ENCODE measurements around the gene ACKR3.

ACKR3 gene

DNA sequence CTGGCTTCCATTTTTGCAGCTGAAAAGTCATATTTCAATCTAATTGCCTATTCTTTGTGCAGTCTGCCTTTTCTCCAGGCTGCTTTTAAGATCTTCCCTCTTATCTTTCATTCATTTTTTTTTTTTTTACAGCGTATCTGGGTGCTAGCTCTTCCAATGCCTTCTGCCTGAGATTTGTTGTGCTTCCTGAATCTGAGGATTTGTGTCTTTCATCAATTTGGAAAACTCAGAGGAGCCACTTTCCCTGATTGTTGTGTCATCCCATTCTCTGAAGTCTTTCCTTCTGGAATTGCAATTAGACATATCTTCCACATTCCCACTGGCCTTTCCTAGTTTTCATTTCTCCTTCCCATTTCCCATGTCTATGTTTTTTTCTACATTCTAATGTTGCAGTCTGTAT, 21.9 kb upstream of the ACKR3 start:
- in situ Hi-C loops (cut with MboI; ENCODE audit: low pct_unique_long_range_greater_than_20kb, low sequenced_read_pairs) = no loop called here
- no peak for DNase-seq

DNA sequence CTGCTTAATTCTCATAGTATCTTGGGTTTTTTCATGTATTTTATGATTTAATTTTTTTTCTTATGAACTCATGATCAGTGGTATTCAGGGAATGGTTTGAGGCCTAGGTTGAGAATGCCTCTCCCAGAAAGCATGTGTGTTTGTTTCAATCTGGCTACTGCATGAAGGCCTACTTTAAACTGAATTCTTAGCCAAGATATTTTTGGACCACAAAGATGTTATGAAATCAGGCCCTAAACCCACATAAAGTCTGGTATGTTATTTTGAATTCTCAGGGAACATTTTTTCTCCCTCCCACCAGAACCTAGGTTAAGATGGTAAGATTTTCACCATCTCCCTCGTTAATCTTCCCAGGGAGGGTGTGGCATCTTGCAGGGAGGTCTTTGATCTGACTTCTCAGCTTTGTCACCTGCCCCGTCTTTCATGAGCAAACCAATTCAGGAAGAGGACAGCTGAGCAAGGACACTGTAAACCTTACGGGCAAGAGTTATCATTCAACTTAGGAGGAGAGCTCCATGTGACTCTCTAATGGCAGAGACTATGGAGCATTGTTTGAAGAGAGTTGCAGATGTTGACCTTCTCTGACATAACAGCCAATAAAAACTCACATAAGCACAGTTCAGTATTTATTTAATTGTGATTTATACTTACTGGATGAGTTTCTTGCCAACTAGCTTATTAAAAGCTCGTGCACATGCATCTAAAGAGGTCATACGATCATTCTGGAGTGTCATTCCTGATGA, 21.3 kb upstream of the ACKR3 start:
- no peak for DNase-seq
- in situ Hi-C loops (cut with MboI; ENCODE audit: low pct_unique_long_range_greater_than_20kb, low sequenced_read_pairs) = no loop called here

DNA sequence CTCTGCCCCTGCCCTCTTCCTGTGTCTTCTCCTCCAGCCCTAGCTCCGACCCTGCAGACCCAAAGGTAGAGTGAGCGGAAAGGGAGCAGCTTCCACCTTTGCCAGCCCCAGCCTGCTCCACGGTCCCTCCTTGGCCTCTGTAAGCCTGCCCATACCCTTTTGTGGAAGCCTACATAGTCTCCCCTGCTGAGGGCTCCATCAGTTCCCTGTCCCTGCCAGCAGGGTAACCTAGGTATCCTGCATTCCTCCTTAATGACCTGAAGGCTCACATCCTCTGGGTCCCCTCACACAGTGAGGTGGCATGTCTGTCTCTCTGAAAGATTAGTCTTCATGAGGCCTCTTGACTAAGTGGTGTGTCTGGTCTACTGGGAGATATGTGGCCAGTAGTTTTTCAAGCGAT, 20.5 kb upstream of the ACKR3 start:
- in situ Hi-C loops (cut with MboI; ENCODE audit: low pct_unique_long_range_greater_than_20kb, low sequenced_read_pairs) = no loop called here

DNA sequence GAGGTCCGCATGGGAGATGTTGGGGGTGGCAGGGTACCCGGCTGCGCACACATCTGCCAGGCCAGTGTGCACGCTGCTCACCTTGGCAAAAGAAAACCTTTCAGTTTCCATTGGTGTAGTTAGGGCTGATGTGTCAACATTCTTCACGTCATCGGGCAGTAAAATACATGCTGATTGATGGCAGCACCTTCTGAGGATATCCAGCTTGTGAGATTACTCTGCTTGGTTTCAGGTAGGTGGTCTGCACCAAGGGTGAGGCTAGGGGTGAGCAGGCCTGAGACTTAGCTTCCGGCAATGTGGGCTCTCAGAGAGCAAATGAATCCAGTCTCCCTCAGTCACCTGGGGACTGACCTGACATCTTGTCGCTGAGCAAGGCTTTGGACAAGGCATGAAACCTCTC, 19.3 kb upstream of the ACKR3 start:
- in situ Hi-C loops (cut with MboI; ENCODE audit: low pct_unique_long_range_greater_than_20kb, low sequenced_read_pairs) = no loop called here
- DNase-seq = no peak

More for the DNA sequence above, 20.5 kb upstream of the ACKR3 start:
- no peak for DNase-seq

DNA sequence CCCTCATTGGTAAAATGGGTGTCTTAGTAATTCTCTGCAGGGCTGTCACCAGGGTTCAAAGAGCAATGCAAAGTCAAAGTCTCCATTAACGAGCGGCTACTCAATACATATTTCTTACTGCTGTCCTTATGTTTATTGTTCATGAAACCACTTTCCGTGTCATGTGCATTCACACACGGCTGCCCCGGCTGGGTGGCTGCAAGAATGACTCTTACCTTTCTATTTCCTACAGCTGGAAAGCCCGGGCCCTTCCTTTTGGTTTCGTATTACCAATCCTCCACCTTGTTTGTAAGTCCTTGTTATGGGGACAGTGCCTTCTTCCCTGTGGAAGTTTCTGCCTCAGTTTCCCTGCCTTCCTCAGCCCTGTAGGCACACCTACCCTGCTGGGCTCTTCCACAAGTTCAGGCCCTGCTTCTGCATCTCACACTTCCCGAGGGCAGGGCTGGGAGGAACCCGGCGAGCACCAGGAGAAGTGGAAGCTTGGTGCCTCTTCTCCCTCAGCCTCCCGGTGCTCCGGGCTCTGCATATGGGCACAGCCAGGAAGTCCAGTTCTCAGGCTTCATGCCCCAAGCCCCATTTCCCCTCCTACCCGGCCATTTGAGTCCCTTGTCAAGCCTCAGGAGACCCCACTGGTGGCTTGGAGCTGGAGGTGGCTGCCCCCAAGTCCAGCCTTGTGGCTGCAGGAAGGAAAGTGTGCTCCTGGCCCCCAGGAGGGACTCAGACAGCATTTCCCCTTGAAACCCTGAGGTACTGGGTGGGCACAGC, 18.7 kb upstream of the ACKR3 start:
- DNase-seq = no peak
- in situ Hi-C loops (cut with MboI; ENCODE audit: low pct_unique_long_range_greater_than_20kb, low sequenced_read_pairs) = no loop called here

DNA sequence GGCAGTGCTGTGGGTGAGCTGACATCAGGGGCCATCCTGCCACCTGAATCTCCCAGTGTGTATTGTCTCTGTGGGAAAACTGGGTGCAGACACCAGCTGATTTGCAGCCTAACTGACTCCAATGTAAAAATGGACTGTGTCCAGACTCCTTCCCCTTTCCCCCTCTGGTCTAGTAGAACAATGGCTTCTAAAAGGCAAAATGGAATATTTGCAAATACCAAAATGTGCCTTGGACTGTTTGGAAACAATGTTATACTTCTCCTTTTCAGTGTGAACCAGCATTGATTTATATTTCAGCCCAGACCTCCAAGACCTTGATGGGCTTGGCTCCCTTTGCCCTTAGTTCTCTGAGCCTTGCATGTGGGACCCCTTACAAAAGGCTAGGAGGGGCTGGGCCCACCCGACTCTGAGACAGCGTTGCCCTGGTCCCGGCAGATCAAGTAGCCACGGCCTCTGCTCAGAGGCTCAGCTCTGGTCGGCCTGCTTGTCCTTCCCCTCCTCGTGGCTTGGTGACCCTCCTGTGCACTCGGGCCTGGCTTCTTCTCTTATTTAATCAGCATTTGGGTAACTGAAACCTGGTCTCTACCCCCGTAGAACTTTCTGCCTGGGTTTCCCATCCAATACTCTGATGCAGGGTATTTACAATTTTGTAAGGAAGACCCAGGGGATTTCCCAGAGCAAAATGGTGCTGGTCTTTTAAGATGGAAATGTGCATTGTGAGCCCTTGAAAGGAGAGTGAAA, 18.0 kb upstream of the ACKR3 start:
- no peak for DNase-seq
- in situ Hi-C loops (cut with MboI; ENCODE audit: low pct_unique_long_range_greater_than_20kb, low sequenced_read_pairs) = no loop called here

DNA sequence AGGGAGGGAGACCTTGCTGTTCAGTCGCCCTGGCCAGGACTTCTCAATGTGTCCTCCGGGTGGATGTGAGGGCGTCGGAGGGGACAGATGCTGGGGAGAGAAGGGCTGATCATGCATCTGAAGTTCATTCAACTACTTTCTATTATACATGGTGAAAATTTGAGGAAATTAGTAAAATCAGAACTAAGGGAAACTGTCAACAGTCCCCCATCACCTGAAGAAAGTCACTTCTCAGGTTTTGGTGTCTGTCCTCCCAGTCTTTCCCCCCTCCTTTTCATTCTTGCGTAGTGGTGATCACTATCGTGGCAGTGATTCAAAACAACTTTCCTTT, 17.4 kb upstream of the ACKR3 start:
- no peak for DNase-seq
- in situ Hi-C loops (cut with MboI; ENCODE audit: low pct_unique_long_range_greater_than_20kb, low sequenced_read_pairs) = no loop called here

DNA sequence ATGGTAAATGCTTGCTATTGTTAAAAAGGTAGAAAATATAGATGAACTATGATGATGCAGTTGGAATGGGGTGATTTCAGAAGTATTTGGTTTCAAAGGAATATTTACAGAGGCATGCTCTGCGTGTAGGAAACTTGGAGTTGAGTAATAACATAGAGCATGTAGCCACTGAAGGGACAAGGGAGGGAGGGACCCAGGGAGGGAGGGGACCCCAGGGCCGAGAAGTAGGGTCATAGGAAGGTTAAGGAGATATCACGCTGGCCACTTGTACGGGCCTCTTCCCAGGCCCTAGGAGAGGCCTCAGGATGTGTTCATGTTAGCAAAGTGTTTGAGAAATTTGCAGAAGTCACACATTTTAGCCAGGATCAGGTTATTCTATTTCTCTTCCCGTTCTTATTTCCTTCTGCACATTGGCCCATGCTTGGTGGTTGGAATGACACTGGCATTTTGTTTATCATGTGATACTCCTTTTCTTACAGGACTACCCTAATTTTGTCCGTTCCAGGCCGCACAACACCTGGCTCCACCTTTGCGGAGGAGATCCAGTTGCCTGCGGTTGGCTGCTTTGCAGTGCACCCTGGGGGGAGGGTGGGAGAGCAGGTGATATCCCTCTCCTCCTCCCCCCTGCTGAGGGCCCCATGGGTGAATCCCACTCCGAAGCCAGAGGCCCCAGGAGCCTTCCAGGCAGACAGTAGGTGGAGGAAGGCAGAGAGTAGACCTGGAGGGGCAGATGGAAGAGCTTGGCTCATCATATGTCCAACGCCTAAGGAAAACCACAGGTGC, 16.9 kb upstream of the ACKR3 start:
- in situ Hi-C loops (cut with MboI; ENCODE audit: low pct_unique_long_range_greater_than_20kb, low sequenced_read_pairs) = no loop called here

DNA sequence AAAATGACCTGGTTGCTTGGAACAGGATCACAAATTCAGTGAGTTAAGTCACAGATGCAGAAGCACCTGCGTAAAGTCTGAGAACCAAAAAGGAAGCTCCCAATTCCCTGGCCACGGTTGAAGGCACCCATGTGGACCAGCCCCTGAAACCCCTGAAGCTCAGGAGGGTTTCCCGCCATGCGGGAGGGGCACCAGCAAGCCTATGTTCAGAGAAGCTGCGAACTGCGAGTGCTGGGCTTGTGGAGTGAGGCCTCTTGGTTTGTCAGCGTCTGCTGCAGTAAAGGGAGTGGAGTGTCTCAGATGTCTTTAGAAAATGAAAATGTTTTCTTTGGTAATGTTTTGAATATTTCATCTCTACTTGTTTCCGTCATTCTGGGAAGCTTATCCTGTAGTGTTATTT, 16.1 kb upstream of the ACKR3 start:
- DNase-seq = no peak
- in situ Hi-C loops (cut with MboI; ENCODE audit: low pct_unique_long_range_greater_than_20kb, low sequenced_read_pairs) = no loop called here

More for the DNA sequence above, 16.9 kb upstream of the ACKR3 start:
- no peak for DNase-seq

DNA sequence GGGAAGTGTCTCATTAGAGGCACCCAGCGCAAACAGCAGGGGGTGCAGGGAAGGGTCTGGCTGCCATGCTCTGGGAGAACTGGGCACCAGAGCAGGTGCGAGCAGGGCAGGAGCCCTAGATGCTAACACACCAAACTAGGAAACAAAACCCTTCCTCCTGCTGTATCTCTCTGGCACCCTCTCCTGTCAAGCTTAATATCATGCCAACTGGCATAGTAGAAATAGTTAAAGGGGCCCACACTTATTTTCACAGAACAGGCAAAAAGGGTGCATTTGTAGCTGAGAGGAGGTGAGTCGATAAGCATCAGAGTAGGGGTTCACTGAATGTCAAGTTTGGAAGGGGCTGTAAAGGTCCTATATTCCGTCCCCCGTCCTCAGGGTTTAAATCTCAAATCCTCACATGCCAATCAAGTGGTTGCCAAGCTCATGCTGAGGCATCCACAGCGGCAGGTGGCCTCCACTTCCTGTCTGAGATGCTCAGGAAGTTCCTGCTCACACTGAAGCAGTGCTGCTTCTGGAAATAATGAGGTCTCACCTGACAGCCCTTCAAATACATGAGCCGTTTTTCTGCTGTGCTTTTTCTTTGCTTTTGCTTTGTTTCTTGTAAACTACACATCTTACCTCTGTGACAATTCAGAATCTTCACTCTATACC, 14.9 kb upstream of the ACKR3 start:
- in situ Hi-C loops (cut with MboI; ENCODE audit: low pct_unique_long_range_greater_than_20kb, low sequenced_read_pairs) = no loop called here
- no peak for DNase-seq

DNA sequence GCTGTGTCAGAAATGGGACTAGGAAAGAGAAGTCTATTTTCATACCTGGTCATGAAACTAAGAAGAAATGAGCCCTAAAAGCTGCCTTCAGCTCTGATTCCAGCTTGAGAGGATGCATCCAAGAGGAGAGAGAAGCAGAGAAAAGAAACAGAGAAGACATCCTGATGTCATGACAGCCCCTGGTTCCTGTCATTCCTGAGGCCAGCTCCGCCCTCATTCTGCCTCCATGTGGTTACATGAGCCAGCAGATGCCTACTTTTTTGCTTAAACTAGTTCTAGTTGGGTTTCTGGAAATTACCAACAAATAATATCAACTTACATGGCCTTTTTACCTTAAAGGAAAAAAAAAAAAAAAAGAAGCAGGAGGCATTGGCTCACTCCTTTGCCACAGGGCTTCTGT, 14.1 kb upstream of the ACKR3 start:
- in situ Hi-C loops (cut with MboI; ENCODE audit: low pct_unique_long_range_greater_than_20kb, low sequenced_read_pairs) = no loop called here
- no peak for DNase-seq

DNA sequence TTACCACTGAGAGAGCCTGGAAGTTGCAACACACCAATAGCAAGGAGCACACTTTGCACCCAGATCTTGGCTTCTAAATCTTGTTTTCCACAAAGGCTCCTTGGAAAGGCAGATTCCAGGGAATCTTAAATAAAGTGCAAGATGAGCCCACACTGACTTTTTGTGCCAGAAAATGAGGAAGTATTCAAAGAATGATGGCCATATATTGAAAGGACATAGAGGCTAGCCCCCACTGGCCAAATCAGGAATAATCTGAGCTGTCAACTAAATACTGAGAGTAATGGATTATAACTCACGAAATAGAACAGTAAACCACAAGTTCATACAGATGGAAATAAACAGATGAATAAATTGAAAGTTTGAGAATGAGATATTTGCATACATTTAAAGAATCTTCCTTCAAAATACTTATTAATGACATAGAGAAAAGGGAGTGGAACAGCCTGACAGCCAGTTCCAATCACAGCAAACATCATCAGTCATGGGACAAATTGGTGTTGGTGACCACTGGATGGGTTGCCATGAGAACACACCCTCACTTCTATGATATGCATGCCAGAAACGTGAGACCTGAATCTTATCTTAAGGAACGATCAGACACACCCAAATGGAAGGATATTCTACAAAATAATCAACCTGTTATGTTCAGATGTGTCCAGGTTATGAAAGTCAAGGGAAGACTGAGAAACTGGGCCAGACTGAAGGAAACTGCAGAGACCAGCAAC, 12.2 kb upstream of the ACKR3 start:
- no peak for DNase-seq
- in situ Hi-C loops (cut with MboI; ENCODE audit: low pct_unique_long_range_greater_than_20kb, low sequenced_read_pairs) = no loop called here

DNA sequence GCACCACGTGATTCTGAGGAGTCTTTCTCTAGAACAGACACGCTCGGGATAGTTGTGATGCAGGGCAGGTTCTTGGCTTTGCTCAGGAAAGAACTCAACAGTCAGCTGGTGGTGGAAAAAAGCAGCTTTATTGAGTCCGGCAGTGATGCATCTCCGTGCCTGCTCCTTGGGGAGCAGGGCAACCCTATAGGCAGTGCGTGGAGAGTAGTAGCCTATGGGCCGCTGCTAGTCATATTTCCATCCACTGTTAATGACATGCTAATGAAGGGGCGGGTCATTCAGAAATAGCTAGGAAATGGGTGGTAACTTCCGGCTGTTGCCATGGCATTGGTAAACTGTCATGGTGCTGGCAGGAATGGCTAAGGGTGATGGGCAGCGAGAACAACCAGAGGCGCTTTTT, 11.6 kb upstream of the ACKR3 start:
- in situ Hi-C loops (cut with MboI; ENCODE audit: low pct_unique_long_range_greater_than_20kb, low sequenced_read_pairs) = no loop called here
- no peak for DNase-seq

DNA sequence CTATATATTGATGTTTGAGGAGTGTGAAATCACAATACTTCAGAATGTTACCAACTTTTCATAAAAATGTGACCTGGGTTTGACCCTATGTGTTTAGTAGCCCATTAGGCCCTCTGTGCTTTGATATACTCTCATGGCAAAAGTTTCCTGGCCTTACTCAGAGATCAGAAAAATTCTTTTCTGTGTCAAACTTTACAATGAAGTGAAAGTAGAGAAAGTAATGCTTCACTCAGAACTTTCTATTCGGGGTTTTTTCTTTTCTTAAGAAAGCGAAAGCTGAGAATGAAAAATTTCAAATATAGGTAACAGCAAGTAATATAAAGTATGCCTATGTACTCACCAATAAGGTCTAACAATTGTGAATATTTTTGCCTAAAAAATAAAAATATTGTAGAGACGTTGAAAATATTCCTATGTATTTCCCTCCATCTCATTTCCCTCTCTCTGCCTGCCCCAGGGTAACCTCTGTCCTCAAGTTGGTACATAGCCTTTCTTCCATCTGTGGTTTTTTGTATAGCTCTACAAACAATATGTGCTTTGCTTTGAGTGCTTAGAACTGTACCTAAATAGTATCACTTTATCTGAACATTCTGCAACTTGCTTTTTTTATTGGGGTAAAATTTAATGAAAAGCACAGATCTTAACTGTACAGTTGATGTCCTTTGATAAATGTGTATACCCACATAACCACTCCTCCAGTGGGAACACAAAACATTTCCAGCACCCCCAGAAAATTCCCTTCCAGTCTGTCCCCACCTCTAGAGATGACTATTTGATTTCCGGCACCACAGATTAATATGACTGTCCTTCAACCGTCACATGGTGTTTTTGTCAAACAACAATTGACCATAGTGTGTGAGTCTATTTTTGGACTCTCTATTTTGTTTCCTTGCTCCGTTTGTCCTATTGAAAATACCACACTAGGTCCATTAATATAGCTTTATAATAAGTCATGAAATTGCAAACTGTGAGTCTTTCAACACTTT, 10.3 kb upstream of the ACKR3 start:
- in situ Hi-C loops (cut with MboI; ENCODE audit: low pct_unique_long_range_greater_than_20kb, low sequenced_read_pairs) = no loop called here
- no peak for DNase-seq

DNA sequence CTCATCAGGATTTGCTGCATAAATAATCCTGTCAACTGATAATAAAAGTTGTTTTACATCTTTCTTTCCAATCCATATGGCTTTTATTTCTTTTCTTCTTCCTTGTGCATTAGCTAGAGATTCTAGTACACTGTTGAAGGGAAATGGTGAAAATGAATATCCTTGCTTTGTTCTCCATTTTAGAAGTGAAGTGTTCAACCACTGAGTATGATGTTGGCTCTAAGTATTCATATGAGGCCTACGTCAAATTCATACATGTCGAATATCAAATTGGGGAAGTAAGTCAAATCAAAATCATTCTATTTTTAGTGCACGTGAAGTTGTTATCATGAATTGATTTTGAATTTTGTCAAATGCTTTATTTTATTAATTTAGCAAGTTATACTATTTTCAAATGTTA, 7.8 kb upstream of the ACKR3 start:
- in situ Hi-C loops (cut with MboI; ENCODE audit: low pct_unique_long_range_greater_than_20kb, low sequenced_read_pairs) = no loop called here
- DNase-seq = no peak

DNA sequence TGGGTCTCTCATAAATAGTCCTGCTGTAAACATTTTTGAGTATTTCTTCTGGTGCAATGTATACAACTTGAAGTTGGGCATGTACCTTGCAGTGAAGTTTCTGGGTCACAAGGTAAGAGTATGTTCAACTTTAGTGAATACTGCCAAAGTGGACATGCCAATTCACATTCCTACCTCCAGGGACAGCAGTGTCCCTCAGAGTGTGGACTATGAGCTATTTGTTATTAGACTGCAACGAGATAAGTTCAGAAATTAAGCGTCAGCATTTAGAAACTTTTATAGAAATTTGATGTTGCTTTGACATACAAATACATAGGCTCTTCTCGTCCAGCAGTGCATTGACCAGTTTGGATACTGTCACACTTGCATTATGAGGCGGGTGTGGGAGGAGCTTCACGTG, 7.2 kb upstream of the ACKR3 start:
- in situ Hi-C loops (cut with MboI; ENCODE audit: low pct_unique_long_range_greater_than_20kb, low sequenced_read_pairs) = no loop called here
- DNase-seq = no peak

DNA sequence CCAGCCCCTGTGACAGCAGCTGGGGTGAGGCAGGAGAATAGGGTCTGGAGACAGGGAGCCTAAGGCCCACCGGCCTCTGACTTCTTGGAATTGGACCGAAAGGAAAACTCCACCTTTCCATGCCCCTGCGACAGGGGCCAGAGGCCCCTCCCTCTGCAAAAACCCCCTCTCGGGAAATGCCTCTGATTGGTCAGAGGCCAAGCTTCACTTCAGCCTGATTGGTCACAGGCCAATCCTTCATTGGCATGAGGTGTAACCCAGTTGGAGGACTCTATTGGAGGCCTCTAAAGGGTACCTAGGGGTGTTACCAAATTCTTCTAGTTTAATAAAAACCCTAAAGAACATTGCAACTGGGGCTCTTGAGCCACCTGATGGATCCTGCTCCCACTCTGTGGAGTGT, 5.7 kb upstream of the ACKR3 start:
- in situ Hi-C loops (cut with MboI; ENCODE audit: low pct_unique_long_range_greater_than_20kb, low sequenced_read_pairs) = no loop called here
- no peak for DNase-seq
